H1 (cell line): ENCODE results near the gene HSDL2. TPM values are rescaled to one million over a fixed set of nuclear protein-coding genes. Genes with fewer than 3 reads are reported as not detected.

Experiments
- CTCF ChIA-PET: fragments of 300-600 bp; sonication (Branson Sonifier 250); formaldehyde crosslinking; loops from one replicate; lab custom pipeline; 2021; ENCODE audit not compliant: partially characterized antibody; lab: Charles Lee
- POLR2A ChIA-PET: fragments of 300-600 bp; sonication (Branson Sonifier 250); formaldehyde crosslinking; loops from one replicate; lab custom pipeline; 2021; ENCODE audit warnings: inconsistent platforms; ENCODE audit not compliant: partially characterized antibody; lab: Charles Lee
- DNase-seq, 2 experiments: peaks; one replicate each; pipeline versions ENCODE4 v3.0.0 to v3.0.0-alpha.2; 2010 to 2022; ENCODE audit warnings: low spot score in 2 of 2, low read depth in 1 of 2, mixed read lengths in 1 of 2
- FAIRE-seq: peaks from 2 replicates; lab custom pipeline; 2011; peaks lifted over from hg19 to GRCh38; lab: Jason Lieb, UNC
- H2AFZ ChIP-seq: 2 replicates; pipeline ENCODE4 v1.8.1; 2012; ENCODE audit warnings: low read length, inconsistent platforms
- H2AK5ac ChIP-seq: 2 replicates; pipeline ENCODE4 v1.6.1; 2013; ENCODE audit warnings: low read depth, low read length
- H2BK120ac ChIP-seq: replicated peaks from 2 replicates; pipeline ENCODE3; 2013; ENCODE audit warnings: low read depth, low read length, inconsistent platforms
- H2BK12ac ChIP-seq: 2 replicates; pipeline ENCODE4 v1.6.1; 2013; ENCODE audit warnings: low read depth, low read length
- H2BK15ac ChIP-seq: 2 replicates; pipeline ENCODE4 v1.6.1; 2013; ENCODE audit warnings: low read length
- H2BK20ac ChIP-seq: 2 replicates; pipeline ENCODE4 v1.6.1; 2013; ENCODE audit warnings: low read length
- H2BK5ac ChIP-seq: 2 replicates; pipeline ENCODE4 v1.6.1; 2013; ENCODE audit warnings: low read depth, low read length
- H3K14ac ChIP-seq: 2 replicates; pipeline ENCODE4 v1.6.1; 2013; ENCODE audit warnings: inconsistent platforms; ENCODE audit not compliant: insufficient read length
- H3K18ac ChIP-seq: 2 replicates; pipeline ENCODE4 v1.6.1; 2013; ENCODE audit warnings: low read length; ENCODE audit errors: extremely low read depth
- H3K23ac ChIP-seq: 2 replicates; pipeline ENCODE4 v1.6.1; 2013; ENCODE audit warnings: inconsistent platforms; ENCODE audit not compliant: insufficient read length
- H3K23me2 ChIP-seq: 2 replicates; pipeline ENCODE4 v1.6.1; 2013; ENCODE audit warnings: low read depth, low read length
- H3K27ac ChIP-seq: 2 replicates; pipeline ENCODE4 v1.6.1; 2011; ENCODE audit warnings: low read depth, low read length, inconsistent platforms
- H3K27me3 ChIP-seq, 4 experiments: replicated peaks in 1 of 4; 1 replicate in 1 of 4; 2 replicates in 3 of 4; pipeline versions ENCODE4 v1.6.1 to v1.8.1; 2011 to 2013; ENCODE audit warnings: low read length in 3 of 4, mild to moderate bottlenecking in 3 of 4, inconsistent platforms in 2 of 4, mixed read lengths in 2 of 4, moderate library complexity in 1 of 4; ENCODE audit not compliant: control insufficient read depth in 3 of 4, insufficient read depth in 3 of 4; ENCODE audit errors: extremely low read depth in 1 of 4
- H3K36me3 ChIP-seq, 4 experiments: 2 replicates each; pipeline versions ENCODE4 v1.6.1 to v1.8.1; 2011 to 2013; ENCODE audit warnings: mild to moderate bottlenecking in 4 of 4, low read length in 3 of 4, moderate library complexity in 2 of 4, control low read depth in 1 of 4, inconsistent platforms in 1 of 4; ENCODE audit not compliant: insufficient read depth in 4 of 4, control insufficient read depth in 2 of 4
- H3K4ac ChIP-seq: replicated peaks from 2 replicates; pipeline ENCODE3; 2013; ENCODE audit warnings: low read length, low read depth, mixed read lengths, inconsistent platforms; ENCODE audit not compliant: insufficient read length
- H3K4me1 ChIP-seq, 4 experiments: replicated peaks in 1 of 4; 1 replicate in 1 of 4; 2 replicates in 3 of 4; pipeline versions ENCODE4 v1.6.1 to v1.8.1; 2011 to 2013; ENCODE audit warnings: low read length in 3 of 4, inconsistent platforms in 2 of 4, mixed read lengths in 1 of 4; ENCODE audit not compliant: insufficient read depth in 4 of 4, control insufficient read depth in 3 of 4
- H3K4me2 ChIP-seq, 2 experiments: 2 replicates each; pipeline versions ENCODE4 v1.6.1 to v1.8.1; 2011 to 2013; ENCODE audit warnings: low read depth in 2 of 2, low read length in 2 of 2, control low read depth in 1 of 2, inconsistent platforms in 1 of 2, mild to moderate bottlenecking in 1 of 2; ENCODE audit not compliant: insufficient read depth in 1 of 2
- H3K4me3 ChIP-seq, 4 experiments: fragments of 200-600, 300-600 bp in 1 of 4; sonication (generic), shearing (Covaris generic), sonication (Bioruptor Twin) in 1 of 4; 2 replicates each; pipeline versions ENCODE4 v1.5.1 to v1.8.1; 2011 to 2016; ENCODE audit warnings: low read length in 4 of 4, low read depth in 3 of 4, control low read depth in 2 of 4, inconsistent platforms in 2 of 4, mild to moderate bottlenecking in 2 of 4, mixed read lengths in 1 of 4, moderate library complexity in 1 of 4; ENCODE audit not compliant: insufficient read depth in 2 of 4; ENCODE audit errors: extremely low read depth in 1 of 4
- H3K56ac ChIP-seq: replicated peaks from 2 replicates; pipeline ENCODE3; 2013; ENCODE audit warnings: low read depth, mild to moderate bottlenecking, mixed read lengths, low read length, inconsistent platforms; ENCODE audit not compliant: insufficient read length
- H3K79me1 ChIP-seq: 2 replicates; pipeline ENCODE4 v1.6.1; 2013; ENCODE audit warnings: low read depth, low read length, control low read depth
- H3K79me2 ChIP-seq, 2 experiments: 2 replicates each; pipeline versions ENCODE4 v1.6.1 to v1.8.1; 2012 to 2013; ENCODE audit warnings: low read length in 2 of 2, mild to moderate bottlenecking in 2 of 2, inconsistent platforms in 1 of 2; ENCODE audit not compliant: insufficient read depth in 2 of 2, control insufficient read depth in 1 of 2
- H3K9ac ChIP-seq, 4 experiments: replicated peaks in 1 of 4; 1 replicate in 1 of 4; 2 replicates in 3 of 4; pipeline versions ENCODE4 v1.6.1 to v1.8.1; 2011 to 2013; ENCODE audit warnings: low read depth in 3 of 4, low read length in 3 of 4, control low read depth in 2 of 4, mild to moderate bottlenecking in 2 of 4, moderate library complexity in 2 of 4, inconsistent platforms in 1 of 4; ENCODE audit errors: extremely low read depth in 1 of 4
- H3K9me3 ChIP-seq, 2 experiments: 2 replicates each; pipeline versions ENCODE4 v1.6.1 to v1.8.1; 2012 to 2013; ENCODE audit warnings: mild to moderate bottlenecking in 2 of 2, moderate library complexity in 2 of 2, control low read depth in 1 of 2, inconsistent platforms in 1 of 2, low read depth in 1 of 2, low read length in 1 of 2, mixed read lengths in 1 of 2; ENCODE audit not compliant: insufficient read depth in 2 of 2
- H4K20me1 ChIP-seq, 2 experiments: replicated peaks in 1 of 2; 2 replicates each; pipeline versions ENCODE3 to v1.8.1; 2011 to 2013; ENCODE audit warnings: inconsistent platforms in 2 of 2, low read length in 2 of 2, mild to moderate bottlenecking in 1 of 2; ENCODE audit not compliant: insufficient read depth in 2 of 2, control insufficient read depth in 1 of 2
- H4K5ac ChIP-seq: 2 replicates; pipeline ENCODE4 v1.6.1; 2013; ENCODE audit warnings: low read length, low read depth, mixed read lengths, inconsistent platforms; ENCODE audit not compliant: insufficient read length
- H4K8ac ChIP-seq: 2 replicates; pipeline ENCODE4 v1.8.0; 2013; ENCODE audit warnings: mild to moderate bottlenecking, moderate library complexity, low read length, inconsistent platforms; ENCODE audit not compliant: insufficient read depth; ENCODE audit errors: extremely low read depth
- H4K91ac ChIP-seq: replicated peaks from 2 replicates; pipeline ENCODE3; 2013; ENCODE audit warnings: low read length, mixed read lengths, inconsistent platforms; ENCODE audit not compliant: insufficient read length
- ASH2L ChIP-seq: fragments of 200-600, 300-600 bp; sonication (generic); IDR thresholded peaks from one replicate; pipeline ENCODE4 v1.7.1; 2017; ENCODE audit warnings: low read length
- BRCA1 ChIP-seq: IDR thresholded peaks from 2 replicates; pipeline ENCODE4 v1.6.1; 2012; ENCODE audit warnings: low read depth, low read length, improper control_type of control experiment
- CHD1 ChIP-seq: IDR thresholded peaks from 2 replicates; pipeline ENCODE4 v1.6.1; 2012; ENCODE audit warnings: low read depth, low read length, improper control_type of control experiment
- GTF2F1 ChIP-seq: IDR thresholded peaks from 2 replicates; pipeline ENCODE4 v1.6.1; 2012; ENCODE audit warnings: low read depth, low read length, improper control_type of control experiment, borderline replicate concordance
- HDAC6 ChIP-seq: IDR thresholded peaks from one replicate; pipeline ENCODE4 v1.7.1; 2012; ENCODE audit warnings: low read depth, mild to moderate bottlenecking, inconsistent platforms, low read length, moderate library complexity
- MAX ChIP-seq: IDR thresholded peaks from 2 replicates; pipeline ENCODE4 v1.6.1; 2012; ENCODE audit warnings: inconsistent platforms
- POLR2A ChIP-seq, 2 experiments: IDR thresholded peaks; 1 replicate in 1 of 2; 2 replicates in 1 of 2; pipeline ENCODE4 v1.6.1; 2011; ENCODE audit warnings: low read depth in 2 of 2, low read length in 2 of 2, mild to moderate bottlenecking in 2 of 2; ENCODE audit errors: control extremely low read depth in 1 of 2
- SAP30 ChIP-seq: fragments of 300-600 bp; sonication (generic); IDR thresholded peaks from 2 replicates; pipeline ENCODE4 v1.7.1; 2012; ENCODE audit warnings: low read length, moderate library complexity, mild to moderate bottlenecking, inconsistent platforms; ENCODE audit not compliant: insufficient read depth, insufficient replicate concordance
- TBP ChIP-seq: IDR thresholded peaks from 2 replicates; pipeline ENCODE4 v1.6.1; 2011; ENCODE audit warnings: low read depth, low read length, improper control_type of control experiment
- TCF12 ChIP-seq: IDR thresholded peaks from 2 replicates; pipeline ENCODE4 v1.6.1; 2011; ENCODE audit warnings: low read depth, mild to moderate bottlenecking, low read length
- YY1 ChIP-seq: IDR thresholded peaks from 2 replicates; pipeline ENCODE4 v1.6.1; 2011; ENCODE audit warnings: low read depth, mild to moderate bottlenecking, low read length
- ZNF274 ChIP-seq: IDR thresholded peaks from 2 replicates; pipeline ENCODE4 v1.7.0; 2012; ENCODE audit warnings: low read length, borderline replicate concordance; ENCODE audit errors: extremely low read depth
- WGBS, 2 experiments: shearing (Covaris generic) in 1 of 2; methylation state at CpG; one replicate each; pipeline versions ENCODE4 v1.1.6 to v1.1.7; 2013 to 2015; ENCODE audit warnings: low lambda C conversion rate in 2 of 2, mixed read lengths in 2 of 2, inconsistent platforms in 1 of 2, low coverage in 1 of 2, missing lambda C conversion rate in 1 of 2; ENCODE audit not compliant: insufficient replicate concordance in 2 of 2, insufficient coverage in 1 of 2, insufficient read length in 1 of 2; ENCODE audit errors: extremely low coverage in 1 of 2, missing lambda C conversion rate in 1 of 2; 5-methylcytosine and 5-hydroxymethylcytosine counted together
- polyA plus RNA-seq, 7 experiments: library from polyadenylated mRNA; depleted of rRNA in 3 of 7; stranded (reverse) in 5 of 7; unstranded in 2 of 7; fragments of >200 nt in 5 of 7; fragments of 200-250 nt in 2 of 7; gene quantifications; 1 replicate in 5 of 7; 2 replicates in 1 of 7; 4 replicates in 1 of 7; pipeline versions ENCODE4 v1.2.1 to v1.2.3, GENCODE V29; 2011 to 2013; ENCODE audit warnings: missing spikeins in 2 of 7, mixed read lengths in 2 of 7
- total RNA-seq: library from RNA; stranded (reverse); fragmentation: NEBNext Ultra II Directional; extraction: Animal tissue kit (Norgen Biotek cat#: 25700); gene quantifications from 2 replicates; pipeline ENCODE4 v1.2.1, GENCODE V29; 2021

The HSDL2 gene
- total and polyA plus RNA-seq, 2 of the 8 experiments (the other 6 are each of a cell fraction or from before 2014, with no cell fraction given), result 6.6 to 15.4 TPM

GRCh38 chr9:112507001-112507680 lies 127.2 kb downstream of the HSDL2 start:
- H3K79me2 ChIP-seq, result peaks cover 13 to 95% of the 10 kb centered on the region in 2 experiments; a peak in 3 of 4 replicates

More at GRCh38 chr9:112507001-112507680, 127.2 kb downstream of the HSDL2 start:
- Histone ChIP-seq H3K27ac (no peak overlapping the region), H2BK5ac (no peak overlapping the region), H2BK120ac (no peak overlapping the region), H3K14ac (no peak overlapping the region), H4K20me1 (peaks cover 0 to 6% of the 10 kb centered on the region in 2 experiments), H3K4me3 (no peak overlapping the region), H2BK20ac (no peak overlapping the region), H2AFZ (no peak overlapping the region), H3K18ac (no peak overlapping the region), H3K9ac (no peak overlapping the region), H3K4ac (no peak overlapping the region), H2BK15ac (no peak overlapping the region), H4K5ac (no peak overlapping the region), H3K4me2 (no peak overlapping the region), H3K36me3 (no peaks in the 10 kb centered on the region), H3K56ac (no peak overlapping the region), H3K23me2 (no peaks in the 10 kb centered on the region), H4K91ac (no peak overlapping the region), H3K79me1 (peaks cover 11% of the 10 kb centered on the region), H2BK12ac (no peak overlapping the region), H2AK5ac (no peak overlapping the region), H3K27me3 (no peaks in the 10 kb centered on the region), H3K9me3 (no peaks in the 10 kb centered on the region), H3K23ac (no peak overlapping the region), H3K4me1 (peaks cover 0 to 6% (median 1%) of the 10 kb centered on the region in 4 experiments; a peak in 4 of 7 replicates), H4K8ac (no peak overlapping the region)
- no peak for TF ChIP-seq POLR2A (IDR thresholded peaks at IDR 0.05; ENCODE audit: control extremely low read depth in 1 of 2, low read depth in 2 of 2, low read length in 2 of 2)
- no peak for TF ChIP-seq HDAC6
- no peak for TF ChIP-seq CHD1
- no peak for TF ChIP-seq MAX
- no peak for TF ChIP-seq SAP30
- no peak for TF ChIP-seq TBP
- no peak for TF ChIP-seq ZNF274
- no peak for TF ChIP-seq GTF2F1
- TF ChIP-seq TCF12, result no peak
- TF ChIP-seq ASH2L, result no peak
- TF ChIP-seq BRCA1, result no peak
- no peak for TF ChIP-seq YY1
- DNase-seq (no peak), FAIRE-seq (peak; percentile 28)
- 82% methylated on average over 2 of the region's 2 CpGs; no CpG with 5 or more reads in 1 of the 2 experiments for WGBS, 2 experiments
- ChIA-PET POLR2A (interaction anchor here (1.1 kb wide), 1 partner anchor 10 kb away, joined by 4 read pairs; no protein-coding TSS in a partner anchor), CTCF (interaction anchor here (1.1 to 1.9 kb wide), 3 partner anchors 14 to 21 kb away, joined by 3 to 4 read pairs (median 4); no protein-coding TSS in a partner anchor)
